SH-SY5Y (cell line): Measurements from ENCODE around the gene COBLL1.

ENCODE experiments used
- GATA2 ChIP-seq: IDR thresholded peaks from 2 replicates; pipeline ENCODE4 v1.6.1; 2011; ENCODE audit warnings: mild to moderate bottlenecking, low read depth, low read length
- GATA3 ChIP-seq: IDR thresholded peaks from 2 replicates; pipeline ENCODE4 v1.6.1; 2011; ENCODE audit warnings: low read depth, mild to moderate bottlenecking, low read length, moderate library complexity

DNA sequence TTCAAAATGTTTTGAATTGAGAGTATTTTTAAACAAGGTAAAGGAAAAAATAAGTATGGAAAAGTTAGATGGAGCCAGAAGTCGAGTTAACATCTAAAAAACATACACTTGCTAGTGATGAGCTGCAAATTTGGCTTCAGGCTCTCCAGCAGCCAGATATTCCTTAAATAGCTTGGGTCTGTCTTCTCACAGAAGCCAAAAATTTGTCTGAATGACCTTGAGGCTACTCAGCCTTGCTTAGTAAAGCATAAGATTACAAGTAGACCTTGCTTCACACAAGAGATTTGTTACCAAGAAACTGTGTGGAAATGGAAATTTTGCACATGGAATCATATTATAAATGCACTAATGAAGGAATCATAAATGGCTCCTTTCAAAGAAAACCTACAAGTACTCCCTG is 179.6 kb downstream of the COBLL1 start:
- TF ChIP-seq GATA2 (no peak), GATA3 (no peak)
